Hepatocyte (in vitro differentiated cells): ENCODE results near the gene TMPRSS7.

Experiments
- CTCF ChIP-seq: fragments of 200-600 bp; sonication (generic); IDR thresholded peaks from 2 replicates; pipeline ENCODE4 v1.5.1; 2016; ENCODE audit warnings: antibody characterized with exemption, mild to moderate bottlenecking; ENCODE audit not compliant: poor library complexity
- EZH2 ChIP-seq: fragments of 200-600 bp; sonication (generic); IDR thresholded peaks from 2 replicates; pipeline ENCODE4 v1.6.1; 2016; ENCODE audit warnings: antibody characterized with exemption, mild to moderate bottlenecking, borderline replicate concordance
- EZH2phosphoT487 ChIP-seq: fragments of 200-600 bp; sonication (generic); IDR thresholded peaks from one replicate; pipeline ENCODE4 v1.6.1; 2018; ENCODE audit warnings: antibody characterized with exemption, mild to moderate bottlenecking, low read depth, moderate library complexity; ENCODE audit not compliant: unreplicated experiment, severe bottlenecking

GRCh38 chr3:112027826-112028225 lies 6.7 kb upstream of the TMPRSS7 start:
- TF ChIP-seq CTCF (no peak), EZH2 (no peak), EZH2phosphoT487 (no peak)
